GM21526 (cell line): Measurements from ENCODE around the gene RBKS.

Source experiments
- ATAC-seq: cut with Tn5 transposase; IDR thresholded peaks from one replicate; pipeline ENCODE4 v1.9.1; 2021; ENCODE audit warnings: moderate library complexity; ENCODE audit not compliant: unreplicated experiment, low FRiP score

RBKS gene

GRCh38 chr2:27839022-27839618 is 51.1 kb downstream of the RBKS start:
- ATAC-seq, result no peak

- no peak for ATAC-seq
Observed at GRCh38 chr2:27838502-27838901, 51.7 kb downstream of the RBKS start.

DNA sequence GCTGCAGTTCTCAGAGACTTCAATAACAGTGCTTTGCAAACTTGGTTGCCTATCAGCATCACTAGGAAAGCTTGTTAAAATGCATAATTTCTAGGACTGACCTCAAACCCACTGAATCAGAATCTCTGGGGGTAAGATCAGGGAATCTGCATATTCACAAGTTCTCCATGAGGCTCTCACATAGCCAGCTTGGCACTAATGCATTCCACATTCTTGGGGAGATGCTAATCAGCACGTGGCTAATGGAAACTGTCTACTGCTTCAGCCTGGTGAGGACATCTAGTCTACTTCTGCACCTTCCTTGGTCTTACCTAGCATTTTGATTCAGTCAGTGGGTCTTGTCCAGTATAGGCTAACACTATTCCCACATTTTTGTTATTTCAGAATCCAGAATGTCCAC is 56.3 kb downstream of the RBKS start:
- ATAC-seq, result no peak

DNA sequence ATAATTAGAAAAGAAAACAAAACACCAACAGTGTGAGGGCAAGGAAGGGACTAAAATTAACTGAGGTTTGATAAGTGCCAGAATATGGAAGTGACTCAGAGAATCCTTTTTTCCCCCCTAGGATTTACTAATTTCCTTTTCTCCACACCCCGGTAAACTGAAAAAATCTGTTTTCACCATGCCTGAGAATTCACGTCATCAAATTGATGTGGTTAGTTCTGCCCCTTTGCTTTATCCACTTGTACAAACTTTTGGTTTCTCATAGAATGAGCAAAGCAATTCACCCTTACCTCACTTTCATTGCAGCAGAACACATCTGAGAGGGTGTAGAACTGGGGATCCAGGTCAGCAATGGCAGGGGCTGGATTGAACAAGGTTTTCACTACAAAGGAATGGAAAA is 57.8 kb downstream of the RBKS start:
- no peak for ATAC-seq

DNA sequence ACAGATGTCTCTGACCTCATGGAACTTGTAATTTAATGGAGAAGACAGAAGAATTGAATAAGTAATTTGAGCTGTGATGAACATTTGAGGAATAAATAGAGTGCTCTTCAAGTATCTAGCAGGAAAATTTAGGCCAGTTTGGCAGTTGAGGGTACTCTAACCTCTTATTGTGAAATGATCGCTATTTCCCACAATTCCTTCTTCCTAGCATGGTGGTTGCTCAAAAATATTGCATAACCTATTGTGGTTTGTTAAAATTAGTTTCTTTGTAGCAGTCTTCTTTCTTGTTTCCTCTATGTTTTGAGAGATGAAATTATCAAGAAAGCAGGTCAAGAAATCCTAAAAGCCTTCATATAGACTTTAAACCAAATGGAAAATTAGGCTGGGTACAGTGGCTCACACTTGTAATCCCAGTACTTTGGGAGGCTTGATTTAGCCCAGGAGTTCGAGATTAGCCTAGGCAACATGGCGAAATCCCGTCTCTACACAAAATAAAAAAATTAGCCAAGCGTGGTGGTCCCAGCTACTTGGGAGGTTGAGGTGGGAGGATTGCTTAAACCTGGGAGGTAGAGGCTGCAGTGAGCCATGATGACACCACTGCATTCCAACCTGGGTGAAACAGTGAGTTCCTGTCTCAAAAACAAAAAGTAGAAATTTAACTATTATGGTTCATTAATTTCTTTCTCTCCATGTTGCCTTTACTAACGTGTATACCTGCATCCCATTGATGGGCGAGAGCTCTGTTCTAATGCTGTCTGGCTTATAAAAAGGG is 58.7 kb downstream of the RBKS start:
- no peak for ATAC-seq

DNA sequence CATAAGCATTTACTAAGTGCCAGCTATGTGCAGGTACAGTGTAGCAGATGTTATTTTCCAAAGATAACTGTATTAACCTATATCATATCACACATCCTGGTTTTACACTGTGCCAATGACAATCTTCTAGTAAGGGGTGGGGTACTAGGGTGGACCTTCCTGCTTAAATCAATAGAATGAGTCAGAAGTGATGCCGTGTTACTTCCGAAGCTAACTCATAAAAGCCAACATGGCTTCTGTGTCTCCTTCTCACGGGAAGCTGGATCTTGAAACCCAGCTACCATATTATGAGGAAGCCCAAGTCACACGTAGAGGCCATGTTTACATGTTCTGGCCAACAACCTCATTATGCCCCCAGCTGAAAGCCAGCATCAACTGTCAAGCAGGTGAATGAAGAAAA is 59.5 kb downstream of the RBKS start:
- no peak for ATAC-seq

- ATAC-seq, result no peak
Observed at GRCh38 chr2:27829791-27830190, 60.4 kb downstream of the RBKS start.

- no peak for ATAC-seq
Observed at GRCh38 chr2:27828305-27828704, 61.9 kb downstream of the RBKS start.

GRCh38 chr2:27824401-27824800 is 65.8 kb downstream of the RBKS start:
- no peak for ATAC-seq

DNA sequence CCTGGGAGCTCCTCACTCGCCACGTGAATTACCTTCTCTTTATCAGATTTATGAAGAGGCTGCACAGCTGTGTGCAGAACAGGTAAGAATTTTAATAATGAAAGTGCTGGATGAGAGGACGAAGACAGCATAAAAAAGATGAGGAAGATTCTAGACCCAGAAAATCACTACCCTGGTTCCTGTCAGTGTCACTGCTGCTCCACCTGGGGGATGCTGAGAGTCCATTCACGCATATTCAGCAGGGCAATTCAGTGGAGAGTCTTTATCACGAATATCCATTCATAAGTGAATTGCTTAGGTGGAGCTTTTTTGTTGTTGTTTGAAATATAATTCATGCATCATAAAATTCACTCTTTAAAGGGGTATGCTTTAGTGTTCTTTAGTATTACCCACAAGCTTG is 66.6 kb downstream of the RBKS start:
- no peak for ATAC-seq

DNA sequence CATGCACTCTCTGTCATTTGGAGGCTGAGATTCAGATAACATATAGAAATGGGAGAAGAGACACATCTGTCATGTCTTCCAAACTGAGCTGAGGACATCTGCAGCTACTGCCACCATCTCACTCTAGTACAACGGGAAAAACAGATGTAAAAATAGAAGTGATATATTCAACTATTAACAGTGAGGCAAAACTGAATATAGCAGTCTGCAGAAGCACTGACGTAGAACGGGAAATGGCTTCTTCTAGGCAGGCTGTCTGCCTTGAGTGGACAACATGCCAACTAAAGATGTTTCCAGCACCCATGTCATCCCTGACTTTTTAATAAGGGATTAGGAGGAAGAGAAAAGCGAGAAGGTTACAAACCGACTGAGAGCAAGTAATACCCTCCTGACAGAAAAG is 67.1 kb downstream of the RBKS start:
- no peak for ATAC-seq

DNA sequence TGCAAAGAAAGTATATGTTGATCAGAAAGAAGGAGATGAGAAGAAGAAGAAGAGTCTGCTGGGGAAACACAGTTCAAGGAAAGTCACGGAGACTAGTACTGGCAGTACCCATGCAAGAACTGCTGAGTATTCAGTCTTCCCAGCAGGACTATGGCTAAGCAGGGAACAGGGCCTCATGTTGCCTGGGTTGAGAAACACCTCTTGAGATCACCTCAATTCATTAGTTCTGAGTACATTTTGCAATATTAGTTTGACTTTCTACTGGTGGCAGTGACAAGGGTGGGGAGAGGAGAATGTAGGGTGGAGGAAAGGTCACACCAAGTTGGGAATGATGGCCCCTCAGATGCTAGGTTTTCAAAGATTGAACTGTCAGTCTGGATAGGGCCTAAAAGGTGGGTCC is 68.1 kb downstream of the RBKS start:
- no peak for ATAC-seq

- no peak for ATAC-seq
Observed at GRCh38 chr2:27815860-27816438, 74.2 kb downstream of the RBKS start.

GRCh38 chr2:27814758-27815157 is 75.4 kb downstream of the RBKS start:
- ATAC-seq, result no peak

GRCh38 chr2:27811768-27812167 is 78.4 kb downstream of the RBKS start:
- no peak for ATAC-seq

- no peak for ATAC-seq
Observed at GRCh38 chr2:27810455-27810854, 79.7 kb downstream of the RBKS start.

DNA sequence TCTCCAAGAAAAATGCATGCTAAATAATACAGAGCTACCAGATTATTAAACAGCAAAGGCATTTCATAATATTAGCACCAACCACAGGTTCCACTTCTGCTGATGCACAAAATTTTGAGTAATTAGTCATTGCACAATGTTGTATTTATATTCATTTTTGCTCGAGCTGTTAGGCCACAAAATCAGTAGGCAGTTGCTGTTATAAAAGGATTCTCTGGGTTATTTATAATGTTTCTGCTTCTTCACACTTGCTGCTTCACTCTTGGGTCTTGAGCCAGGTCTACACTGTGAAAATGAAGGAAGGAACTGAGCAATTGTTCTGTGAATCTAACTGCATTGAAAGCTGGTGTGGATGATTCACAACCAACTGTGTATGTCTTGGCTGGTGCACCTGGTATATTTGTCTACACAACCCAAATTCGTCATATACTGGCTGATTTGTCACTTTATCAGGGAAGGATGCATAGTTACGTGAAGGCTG is 80.4 kb downstream of the RBKS start:
- no peak for ATAC-seq

- no peak for ATAC-seq
Observed at GRCh38 chr2:27808984-27809383, 81.2 kb downstream of the RBKS start.

DNA sequence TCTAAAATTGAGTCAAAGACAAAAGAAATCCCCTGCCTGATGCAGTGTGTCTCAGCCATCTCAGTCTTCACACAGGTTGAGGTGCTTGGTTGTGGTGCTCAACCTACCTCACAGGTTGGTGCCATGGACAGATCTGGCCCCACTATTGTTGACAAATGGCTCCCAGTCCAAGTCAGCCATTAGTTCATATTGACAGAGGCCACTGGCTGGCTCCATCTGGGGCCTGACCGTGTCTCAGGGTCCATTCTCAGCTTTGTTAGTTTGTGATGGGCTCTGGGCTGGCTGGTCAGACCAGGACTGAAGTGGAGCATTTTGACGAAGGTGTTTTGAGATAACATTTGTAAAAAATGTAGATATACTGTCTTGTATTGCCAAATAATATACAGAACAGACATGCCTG is 81.8 kb downstream of the RBKS start:
- ATAC-seq, result no peak

DNA sequence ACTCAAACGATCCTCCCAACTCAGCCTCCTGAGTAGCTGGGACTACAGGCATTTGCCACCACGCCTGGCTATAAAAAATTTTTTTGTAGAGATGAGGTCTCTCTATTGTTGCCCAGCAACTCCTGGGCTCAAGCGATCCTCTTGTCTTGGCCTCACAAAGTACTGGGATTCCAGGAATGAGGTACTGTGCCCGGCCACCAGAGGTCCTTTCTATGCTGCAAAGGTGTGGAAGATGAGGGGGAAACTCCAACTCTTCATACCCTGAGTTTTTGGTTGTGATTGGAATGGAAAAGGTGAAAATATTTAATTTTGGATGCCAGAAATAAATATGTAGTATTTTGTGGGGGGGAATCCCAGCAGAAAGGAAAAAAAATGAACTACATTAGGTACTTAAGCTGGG is 82.7 kb downstream of the RBKS start:
- no peak for ATAC-seq

DNA sequence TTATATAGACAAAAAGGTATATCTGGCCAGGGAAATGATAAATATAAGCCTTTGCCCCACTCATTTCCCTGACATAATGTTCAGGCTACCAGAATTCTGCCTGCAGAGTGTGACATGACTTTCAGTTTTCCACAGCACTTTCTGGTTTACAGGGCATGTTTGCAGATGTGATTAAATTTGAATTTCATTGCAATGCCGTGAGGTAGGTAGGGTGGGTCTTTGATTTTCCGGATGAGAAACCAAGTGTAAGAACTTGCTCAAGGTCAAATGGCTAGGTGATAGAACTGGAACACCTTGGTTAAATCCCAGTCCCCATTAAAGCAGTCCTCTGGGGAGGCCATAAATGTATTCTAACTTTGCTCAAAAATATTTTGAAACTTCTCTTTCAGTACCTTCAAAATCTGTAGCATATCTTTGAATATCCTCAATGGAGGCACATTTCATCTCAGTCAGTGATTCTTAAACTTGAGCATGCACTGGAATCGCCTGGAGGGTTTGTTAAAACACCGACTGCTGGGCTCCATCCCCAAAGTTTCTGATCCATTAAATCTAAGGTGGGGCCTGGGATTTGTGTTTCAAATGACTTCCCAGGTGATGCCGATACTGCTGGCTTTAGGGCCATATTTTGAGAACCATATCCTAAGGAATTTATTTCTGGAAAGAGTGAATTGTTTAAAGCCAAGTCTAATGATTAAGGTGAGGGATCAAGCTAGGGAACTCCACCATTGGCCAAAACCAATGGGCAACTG is 83.7 kb downstream of the RBKS start:
- ATAC-seq, result no peak
